GM06990 (cell line): ENCODE data around the gene ZBTB8B.
A peak's percentile ranks its signal among the peaks of the same experiment; 100 is the strongest.
"Not testable (repeated sequence)": the region's sequence is repeated elsewhere in the genome, so short reads cannot be mapped to it uniquely, and the experiment has no call there.

Experiments used
- DNase-seq: peaks from one replicate; pipeline ENCODE4 v3.0.0-alpha.2; 2011; ENCODE audit not compliant: insufficient read length; ENCODE audit errors: extremely low read depth
- H3K27me3 ChIP-seq: replicated peaks from 2 replicates; pipeline ENCODE4 v1.6.0; 2011; ENCODE audit warnings: low read length; ENCODE audit not compliant: control insufficient read depth, insufficient read depth
- H3K36me3 ChIP-seq: 2 replicates; pipeline ENCODE4 v1.5.1; 2011; ENCODE audit warnings: low read length; ENCODE audit not compliant: control insufficient read depth, insufficient read depth
- H3K4me3 ChIP-seq: replicated peaks from 2 replicates; pipeline ENCODE4 v1.5.1; 2011; ENCODE audit warnings: low read depth, mild to moderate bottlenecking, control low read depth, low read length
- CTCF ChIP-seq: IDR thresholded peaks from 2 replicates; pipeline ENCODE4 v1.5.1; 2011; ENCODE audit warnings: low read length, control low read depth, mild to moderate bottlenecking, inconsistent platforms; ENCODE audit not compliant: insufficient read depth, poor library complexity, severe bottlenecking

Gene ZBTB8B

GRCh38 chr1:32438136-32438535 lies 26.7 kb upstream of the ZBTB8B start:
- no peak for TF ChIP-seq CTCF
- Histone ChIP-seq H3K36me3 (no peaks in the 10 kb centered on the region), H3K27me3 (no peaks in the 10 kb centered on the region), H3K4me3 (no peak overlapping the region)
- no peak for DNase-seq

- not testable (repeated sequence) for DNase-seq, H3K27me3 ChIP-seq, H3K36me3 ChIP-seq, H3K4me3 ChIP-seq
Observed at GRCh38 chr1:32438777-32439176, 26.1 kb upstream of the ZBTB8B start.

GRCh38 chr1:32441467-32441866 lies 23.4 kb upstream of the ZBTB8B start:
- H3K4me3 ChIP-seq, H3K27me3 ChIP-seq, H3K36me3 ChIP-seq, DNase-seq: not testable (repeated sequence)

- no peaks in the 10 kb centered on the region for H3K36me3 ChIP-seq
Observed at GRCh38 chr1:32447469-32448185, 17.2 kb upstream of the ZBTB8B start.

GRCh38 chr1:32448186-32448772 lies 16.6 kb upstream of the ZBTB8B start:
- not testable (repeated sequence) for DNase-seq, H3K4me3 ChIP-seq, H3K27me3 ChIP-seq, H3K36me3 ChIP-seq
- TF ChIP-seq CTCF, result peak; percentile 78

More at GRCh38 chr1:32447469-32448185, 17.2 kb upstream of the ZBTB8B start:
- TF ChIP-seq CTCF, result no peak
- H3K27me3 ChIP-seq, result no peaks in the 10 kb centered on the region
- DNase-seq, result no peak
- no peak overlapping the region for H3K4me3 ChIP-seq

GRCh38 chr1:32448773-32449456 lies 16.0 kb upstream of the ZBTB8B start:
- no peak for DNase-seq
- peak; percentile 19 for TF ChIP-seq CTCF
- Histone ChIP-seq H3K27me3 (no peaks in the 10 kb centered on the region; the same call in 1 of the 2 replicates), H3K36me3 (no peaks in the 10 kb centered on the region), H3K4me3 (no peak overlapping the region)

- not testable (repeated sequence) for H3K36me3 ChIP-seq, H3K27me3 ChIP-seq, DNase-seq, H3K4me3 ChIP-seq
Observed at GRCh38 chr1:32449457-32449831, 15.4 kb upstream of the ZBTB8B start.
